Gastrocnemius medialis (tissue), 4 donors: ENCODE results near the gene SAA1. TPM values are rescaled to one million over a fixed set of nuclear protein-coding genes. Genes with fewer than 3 reads are reported as not detected.

ENCODE experiments used
- ATAC-seq, 2 donors: fragments of 150-250 bp; one replicate each; pipeline ENCODE4 v1.9.1; 2016
- DNase-seq, 2 donors: peaks; one replicate each; pipeline ENCODE4 v3.0.0-alpha.2; 2019
- H3K27ac ChIP-seq, 4 donors: fragments of 200-600 bp; sonication (generic); 1 replicate in 1 of 4; 2 replicates in 3 of 4; pipeline ENCODE4 v1.5.1; 2016 to 2018; ENCODE audit warnings: mild to moderate bottlenecking in 2 of 4, moderate library complexity in 1 of 4
- H3K27me3 ChIP-seq, 3 donors: fragments of 200-600 bp; sonication (generic) in 2 of 3; 1 replicate in 1 of 3; 2 replicates in 2 of 3; pipeline versions ENCODE4 v1.5.1 to v1.6.0; 2016 to 2019; ENCODE audit warnings: mild to moderate bottlenecking in 1 of 3, moderate library complexity in 1 of 3
- H3K36me3 ChIP-seq, 2 donors: fragments of 200-600 bp; sonication (generic) in 1 of 2; one replicate each; pipeline ENCODE4 v1.5.1; 2017 to 2018
- H3K4me1 ChIP-seq, 2 donors: fragments of 200-600 bp; sonication (generic) in 1 of 2; one replicate each; pipeline ENCODE4 v1.5.1; 2016 to 2017; ENCODE audit warnings: mild to moderate bottlenecking in 2 of 2
- H3K4me3 ChIP-seq, 4 donors: fragments of 200-600 bp; sonication (generic) in 3 of 4; 1 replicate in 1 of 4; 2 replicates in 3 of 4; pipeline ENCODE4 v1.5.1; 2016 to 2019; ENCODE audit warnings: mild to moderate bottlenecking in 2 of 4
- H3K9me3 ChIP-seq, 3 donors: fragments of 200-600 bp; sonication (generic) in 2 of 3; 1 replicate in 1 of 3; 2 replicates in 2 of 3; pipeline ENCODE4 v1.5.1; 2016 to 2019
- CTCF ChIP-seq, 5 experiments: fragments of 450-650 bp in 3 of 5; fragments of 200-600 bp in 2 of 5; sonication (generic) in 2 of 5; IDR thresholded peaks in 4 of 5; conservative IDR thresholded peaks in 1 of 5; 1 replicate in 4 of 5; 2 replicates in 1 of 5; pipeline ENCODE4 v1.5.1; 2016 to 2019; ENCODE audit warnings: antibody characterized with exemption in 5 of 5, mild to moderate bottlenecking in 3 of 5, moderate library complexity in 3 of 5
- POLR2A ChIP-seq, 2 donors: fragments of 450-650 bp; IDR thresholded peaks; one replicate each; pipeline ENCODE4 v1.6.1; 2017; ENCODE audit warnings: antibody characterized with exemption in 2 of 2, mild to moderate bottlenecking in 2 of 2, moderate library complexity in 2 of 2
- in situ Hi-C, 4 donors: fragments of 200-750 bp; cut with MboI; loops; one replicate each; pipeline versions ENCODE4 v1.15.0 to v1.8.0; 2017; ENCODE audit warnings: low sequenced_read_pairs in 4 of 4
- intact Hi-C: fragments of 100-400 bp; cut with DNase I; formaldehyde crosslinking; loops from one replicate; pipeline ENCODE4 v1.15.1; 2023; ENCODE audit warnings: low total_unique reads
- total RNA-seq, 4 donors: library from RNA; depleted of rRNA; stranded (reverse); fragments of >200 nt; gene quantifications; one replicate each; pipeline versions ENCODE4 v1.1.0 to v1.2.3, GENCODE V29; 2016

SAA1 gene
- total RNA-seq, 4 donors from 2014 or later: 5.7 to 145 (median 89.3) TPM

GRCh38 chr11:18225913-18226312 lies 40.2 kb upstream of the SAA1 start:
- H3K4me3 ChIP-seq: no peak overlapping the region
- no peak for DNase-seq
- TF ChIP-seq CTCF (IDR thresholded peaks at IDR 0.05 in 4 of 5, conservative IDR thresholded peaks at IDR 0.05 in 1 of 5): no peak
- TF ChIP-seq POLR2A (IDR thresholded peaks at IDR 0.05): no peak
- no peaks in the 10 kb centered on the region for H3K27me3 ChIP-seq
- in situ Hi-C loops: no loop called here
- intact Hi-C loops: no loop called here
- no peaks in the 10 kb centered on the region for H3K4me1 ChIP-seq
- H3K9me3 ChIP-seq: no peaks in the 10 kb centered on the region
- no peak overlapping the region for H3K27ac ChIP-seq
- no peaks in the 10 kb centered on the region for H3K36me3 ChIP-seq
- no peak for ATAC-seq

GRCh38 chr11:18229501-18229900 lies 36.6 kb upstream of the SAA1 start:
- no peaks in the 10 kb centered on the region for H3K27me3 ChIP-seq
- H3K4me3 ChIP-seq: no peak overlapping the region
- in situ Hi-C loops (no loop called here), intact Hi-C loops (no loop called here)
- TF ChIP-seq POLR2A (IDR thresholded peaks at IDR 0.05): no peak
- TF ChIP-seq CTCF (IDR thresholded peaks at IDR 0.05 in 4 of 5, conservative IDR thresholded peaks at IDR 0.05 in 1 of 5): no peak
- no peaks in the 10 kb centered on the region for H3K4me1 ChIP-seq
- DNase-seq (no peak), ATAC-seq (no peak)
- no peaks in the 10 kb centered on the region for H3K36me3 ChIP-seq
- H3K27ac ChIP-seq: no peak overlapping the region
- H3K9me3 ChIP-seq: no peaks in the 10 kb centered on the region

DNA sequence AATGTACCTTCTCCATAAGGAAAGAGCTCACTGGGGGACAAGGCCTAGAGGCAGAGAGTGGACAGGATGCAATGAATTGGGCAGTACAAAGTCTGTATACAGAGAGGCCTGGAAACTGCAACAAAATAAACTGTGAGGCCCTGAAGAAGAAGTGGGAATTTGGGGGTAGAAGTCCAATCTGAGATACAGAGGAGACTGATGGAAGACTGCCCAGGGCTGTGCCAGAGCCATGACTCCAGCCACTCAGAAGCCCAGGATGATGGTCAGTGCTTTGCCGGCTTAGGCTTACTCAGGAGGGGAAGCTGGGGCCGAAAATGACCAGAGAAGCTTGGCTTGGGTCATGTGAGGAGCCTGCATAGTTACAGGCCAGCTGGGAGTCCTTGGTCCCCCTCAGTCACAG lies 35.2 kb upstream of the SAA1 start:
- no peak for ATAC-seq

DNA sequence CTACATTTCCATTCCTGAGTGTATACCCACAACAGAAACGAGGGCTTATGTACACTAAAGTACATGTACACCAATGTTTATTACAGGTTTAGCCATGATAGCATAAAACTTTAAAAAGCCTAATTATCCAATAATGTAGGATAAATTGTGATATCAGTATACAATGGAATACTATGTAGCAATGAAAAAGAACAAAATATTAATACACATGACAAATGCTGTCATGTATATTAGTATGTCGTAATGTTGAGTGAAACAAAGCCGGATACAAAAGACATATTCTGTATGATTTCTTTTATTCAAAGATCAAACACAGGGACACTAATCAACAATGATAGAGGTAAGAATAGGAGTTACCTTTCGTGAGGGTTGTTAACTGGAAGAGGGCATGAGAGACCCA lies 32.2 kb upstream of the SAA1 start:
- DNase-seq: no peak

More for the DNA sequence above, 35.2 kb upstream of the SAA1 start:
- Histone ChIP-seq H3K36me3 (no peaks in the 10 kb centered on the region), H3K9me3 (no peaks in the 10 kb centered on the region), H3K4me1 (no peaks in the 10 kb centered on the region), H3K27me3 (no peaks in the 10 kb centered on the region), H3K27ac (no peak overlapping the region), H3K4me3 (no peak overlapping the region)
- in situ Hi-C loops (no loop called here), intact Hi-C loops (no loop called here)
- TF ChIP-seq CTCF (IDR thresholded peaks at IDR 0.05 in 4 of 5, conservative IDR thresholded peaks at IDR 0.05 in 1 of 5) (no peak), POLR2A (IDR thresholded peaks at IDR 0.05) (no peak)
- no peak for DNase-seq

More for the DNA sequence above, 32.2 kb upstream of the SAA1 start:
- Histone ChIP-seq H3K4me3 (no peak overlapping the region), H3K27ac (no peak overlapping the region), H3K9me3 (no peaks in the 10 kb centered on the region), H3K27me3 (no peaks in the 10 kb centered on the region), H3K36me3 (no peaks in the 10 kb centered on the region), H3K4me1 (no peaks in the 10 kb centered on the region)
- TF ChIP-seq CTCF (IDR thresholded peaks at IDR 0.05 in 4 of 5, conservative IDR thresholded peaks at IDR 0.05 in 1 of 5) (no peak), POLR2A (IDR thresholded peaks at IDR 0.05) (no peak)
- no peak for ATAC-seq
- intact Hi-C loops: no loop called here
- in situ Hi-C loops: no loop called here
